Posterior vena cava (tissue), 2 donors: ENCODE results near the gene TYMP. TPM values are rescaled to one million over a fixed set of nuclear protein-coding genes. Genes with fewer than 3 reads are reported as not detected.
A peak's percentile ranks its signal among the peaks of the same experiment; 100 is the strongest.
"Not testable (repeated sequence)": the region's sequence is repeated elsewhere in the genome, so short reads cannot be mapped to it uniquely, and the experiment has no call there.

Source experiments
- DNase-seq: peaks from one replicate; pipeline ENCODE4 v3.0.0-alpha.2; 2020; ENCODE audit warnings: low spot score
- intact Hi-C, 2 donors: fragments of 100-400 bp; cut with DNase I; formaldehyde crosslinking; loops; one replicate each; pipeline versions ENCODE4 v1.14.1 to v1.14.2; 2022 to 2023
- total RNA-seq, 2 donors: library from RNA; stranded (reverse); fragmentation: NEBNext Ultra II Directional; extraction: Animal tissue kit (Norgen Biotek cat#: 25700); gene quantifications; one replicate each; pipeline ENCODE4 v1.2.1, GENCODE V29; 2021
- donor health status: DM: yes; HTN: yes; CAD: no.
- donor health status: DM: yes; HTN: yes; CAD: no.

The TYMP gene
- total RNA-seq, 2 donors from 2014 or later: 52.8 to 63.8 TPM

DNA sequence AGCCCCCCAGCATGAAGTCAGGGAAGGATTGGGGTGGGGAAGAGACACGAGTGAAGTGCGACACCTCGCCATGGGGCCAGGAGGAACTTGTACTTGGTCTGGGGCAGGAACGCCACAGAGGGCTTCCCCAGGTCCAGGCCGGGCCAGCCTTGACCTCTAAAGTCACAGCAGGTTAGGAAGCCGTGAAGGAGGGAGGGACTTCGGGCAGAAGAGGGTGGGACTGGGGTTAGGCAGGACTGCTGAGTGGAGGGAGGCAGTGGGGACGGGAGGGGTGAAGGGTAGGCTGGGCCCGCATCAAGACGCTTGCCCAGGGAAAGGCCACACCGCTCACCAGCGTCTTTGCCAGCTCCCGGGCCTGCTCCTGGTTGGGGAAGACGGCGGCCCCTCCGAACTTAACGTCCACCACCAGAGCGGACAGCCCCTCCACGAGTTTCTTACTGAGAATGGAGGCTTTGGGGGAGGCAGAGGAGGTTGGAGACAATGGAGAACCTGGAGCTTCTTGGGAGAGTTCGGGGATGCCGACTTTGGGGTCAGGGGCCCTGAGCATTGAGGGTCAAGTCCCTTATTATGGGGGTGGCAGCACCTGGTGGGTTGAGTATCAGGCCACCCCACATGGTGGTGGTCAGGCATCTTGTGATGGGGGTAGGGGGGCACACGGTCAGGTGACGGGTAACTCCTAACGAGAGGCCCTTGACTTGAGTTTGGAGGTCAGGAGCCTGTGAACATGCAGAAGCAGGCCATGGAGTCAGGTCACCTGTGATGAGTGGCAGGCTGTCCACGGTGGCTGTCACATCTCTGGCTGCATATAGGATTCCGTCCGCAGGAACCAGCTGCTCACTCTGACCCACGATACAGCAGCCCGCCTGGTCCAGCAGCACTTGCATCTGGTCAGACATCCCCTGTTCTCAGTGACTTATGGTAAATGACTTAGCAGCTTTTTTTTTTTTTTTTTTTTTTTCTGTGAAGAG is 2.7 kb downstream of the TYMP start:
- peak; percentile 88 for DNase-seq
- intact Hi-C loops: no loop called here

DNA sequence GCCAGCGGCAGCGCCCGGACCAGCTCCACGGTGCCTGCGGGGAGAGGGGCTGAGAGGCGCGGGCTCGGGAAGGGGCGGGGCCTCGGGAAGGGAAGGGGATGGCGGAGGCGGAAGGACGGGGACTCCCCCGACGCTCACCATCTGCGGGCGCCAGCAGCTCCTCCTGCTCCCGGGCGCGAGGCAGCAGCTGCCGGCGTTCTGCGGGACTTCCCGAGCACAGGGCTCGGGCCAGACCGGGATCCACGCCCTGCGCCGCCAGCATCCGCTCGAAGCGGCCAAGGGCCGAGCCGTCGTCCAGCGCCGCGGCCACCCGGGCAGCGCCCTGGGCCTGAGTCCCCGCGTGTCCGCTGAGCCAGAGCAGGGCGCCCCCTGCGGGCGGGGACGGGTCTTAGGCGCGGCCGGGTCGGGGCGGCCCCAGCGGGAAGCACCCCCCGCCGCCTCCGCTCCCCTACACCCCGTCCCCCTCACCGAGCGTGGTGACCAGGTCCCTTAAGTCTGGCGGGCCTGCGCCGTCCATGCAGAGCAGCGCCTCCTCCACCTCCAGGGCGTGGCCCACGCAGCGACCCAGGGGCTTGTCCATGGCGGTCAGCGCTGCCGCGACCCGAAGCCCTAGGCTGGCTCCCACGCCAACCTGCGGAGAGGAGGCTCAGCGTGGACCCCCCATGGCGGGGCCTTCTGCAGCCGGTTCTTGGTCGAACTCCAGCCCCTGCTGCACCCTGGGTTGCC is 3.5 kb downstream of the TYMP start:
- intact Hi-C loops: no loop called here
- peak; percentile 96 for DNase-seq

DNA sequence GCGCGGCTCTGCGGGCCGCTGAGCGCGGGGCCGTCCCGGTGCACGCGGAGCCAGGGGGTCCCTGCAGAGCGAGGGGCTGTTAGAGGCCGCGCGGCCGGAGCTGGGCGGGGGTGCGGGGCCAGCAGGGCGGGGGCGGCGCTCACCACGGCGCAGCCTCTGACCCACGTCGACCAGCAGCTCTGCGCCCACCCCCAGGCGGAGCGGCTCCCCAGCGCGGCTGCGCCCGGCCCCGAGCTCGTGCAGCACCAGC is 4.0 kb downstream of the TYMP start:
- DNase-seq: no peak
- intact Hi-C loops: no loop called here

DNA sequence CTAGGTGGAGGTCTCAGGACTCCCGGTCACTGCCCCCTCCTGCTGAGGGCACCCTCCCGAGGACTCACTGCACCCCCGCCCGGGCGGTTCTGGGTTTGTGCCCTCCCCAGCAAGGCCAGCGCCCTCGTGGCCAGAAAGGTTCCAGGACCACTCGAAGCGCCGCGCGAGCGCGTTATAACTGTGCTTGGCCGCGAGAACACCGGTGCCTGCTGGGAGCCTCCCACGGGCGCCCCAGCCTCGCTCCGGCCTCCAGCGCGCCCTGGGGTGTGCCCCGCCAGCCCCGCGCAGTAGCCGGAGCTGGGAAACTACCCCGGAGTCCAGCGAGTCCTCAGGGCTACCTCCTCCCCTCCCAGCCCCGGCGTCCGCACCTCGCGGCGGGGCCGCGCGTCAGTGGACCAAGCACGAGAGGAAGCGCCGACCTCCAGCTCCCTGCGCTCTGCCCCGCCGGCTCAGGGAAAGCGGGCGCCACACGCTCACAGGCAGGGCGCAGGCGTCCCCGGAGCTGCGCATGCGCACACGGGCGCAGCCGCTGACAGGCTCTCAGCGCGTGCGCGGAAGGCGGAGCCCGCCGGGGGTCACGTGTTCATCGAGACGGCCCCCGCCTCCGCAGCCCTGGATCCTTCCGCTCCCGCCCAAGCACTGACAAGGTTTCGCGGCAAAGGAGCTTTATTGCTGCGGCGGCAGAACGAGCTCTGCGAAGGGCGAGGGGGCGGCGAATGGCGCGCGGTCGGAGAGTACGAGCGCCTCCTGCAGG is 4.5 kb downstream of the TYMP start, which contains the start of gene SCO2:
Gene SCO2 (minus strand): TSS at position 495 of the 754 bp plus-strand sequence. CDS start 1,187 bp downstream, outside the sequence.
- intact Hi-C loops: no loop called here
- DNase-seq: peak; percentile 99

DNA sequence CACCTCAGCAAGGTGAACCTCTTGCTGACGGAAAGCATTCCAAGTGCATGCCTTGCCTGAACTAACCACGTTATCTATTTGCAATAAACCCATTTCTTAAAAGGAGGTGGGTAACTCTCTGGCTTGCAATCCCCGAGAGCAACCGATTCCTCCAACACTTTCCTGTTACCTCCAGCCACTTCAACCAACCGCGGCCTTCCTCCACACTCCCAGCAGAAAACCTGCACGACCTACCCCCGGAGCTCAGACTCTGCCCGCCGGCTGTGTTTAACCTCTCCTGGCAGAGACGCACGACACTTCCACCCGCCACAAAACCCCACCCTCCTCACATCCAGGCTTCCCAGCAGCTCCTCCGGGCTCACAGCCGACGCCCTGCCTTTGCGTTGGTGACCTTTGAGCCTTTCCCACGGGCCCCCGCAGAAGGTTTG is 5.1 kb downstream of the TYMP start:
- no peak for DNase-seq
- intact Hi-C loops: no loop called here

DNA sequence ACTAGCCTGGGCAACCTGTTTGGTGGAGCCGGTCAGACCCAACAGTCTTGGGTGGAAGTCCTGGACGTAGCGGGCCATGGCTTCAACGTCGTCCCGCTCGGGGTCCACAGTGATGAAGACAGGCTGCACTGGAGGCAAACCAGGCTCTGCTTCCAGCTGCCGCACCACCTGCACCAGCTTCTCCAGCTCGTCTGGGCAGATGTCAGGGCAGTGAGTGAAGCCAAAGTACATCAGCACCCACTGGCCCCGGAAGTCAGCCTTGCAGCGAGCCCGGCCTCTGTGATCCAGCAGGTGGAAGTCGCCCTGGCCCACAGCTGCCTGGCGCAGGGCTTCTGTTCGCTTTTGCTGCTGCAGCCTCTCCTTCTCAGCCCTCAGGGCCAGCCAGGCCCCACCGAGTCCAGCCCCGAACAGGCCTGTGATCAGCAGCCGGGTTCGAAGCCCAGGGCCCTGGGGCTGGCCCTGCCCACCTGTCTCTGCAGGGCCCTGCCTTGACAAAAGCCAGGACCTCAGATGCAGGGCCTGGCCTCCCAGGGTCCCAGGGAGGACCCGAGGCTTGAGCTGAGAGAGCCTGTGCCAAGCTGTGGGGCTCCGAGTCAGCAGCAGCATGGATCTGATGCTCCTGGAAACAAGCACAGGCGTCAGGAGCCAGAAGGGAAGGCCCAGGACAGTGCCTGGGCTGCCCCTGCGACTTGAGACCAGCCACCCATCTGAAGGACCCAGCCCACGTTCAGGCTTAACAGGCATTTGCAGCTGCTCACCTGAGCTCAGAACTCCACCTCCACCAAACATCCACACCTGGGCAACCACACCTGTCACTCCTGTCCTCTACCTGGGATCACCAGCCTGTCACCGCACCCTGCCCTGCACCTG is 5.8 kb downstream of the TYMP start:
- no peak for DNase-seq
- intact Hi-C loops: no loop called here

DNA sequence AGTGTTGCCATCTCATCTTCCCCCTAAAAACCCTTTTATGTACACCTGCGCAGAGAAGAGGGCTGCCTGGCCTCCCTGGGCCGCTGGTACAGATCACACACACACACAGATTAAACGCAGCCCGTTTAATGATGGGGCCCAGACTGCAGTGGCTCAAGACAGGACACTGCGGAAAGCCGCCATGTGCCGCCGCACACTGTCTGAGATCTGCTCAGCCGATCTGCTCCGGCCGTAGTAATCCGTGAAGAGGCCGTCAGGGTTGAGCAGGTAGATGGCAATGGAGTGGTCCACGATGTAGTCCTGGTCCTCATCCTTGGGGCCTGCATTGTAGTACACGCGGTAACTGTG is 6.4 kb downstream of the TYMP start:
- intact Hi-C loops: no loop called here

DNA sequence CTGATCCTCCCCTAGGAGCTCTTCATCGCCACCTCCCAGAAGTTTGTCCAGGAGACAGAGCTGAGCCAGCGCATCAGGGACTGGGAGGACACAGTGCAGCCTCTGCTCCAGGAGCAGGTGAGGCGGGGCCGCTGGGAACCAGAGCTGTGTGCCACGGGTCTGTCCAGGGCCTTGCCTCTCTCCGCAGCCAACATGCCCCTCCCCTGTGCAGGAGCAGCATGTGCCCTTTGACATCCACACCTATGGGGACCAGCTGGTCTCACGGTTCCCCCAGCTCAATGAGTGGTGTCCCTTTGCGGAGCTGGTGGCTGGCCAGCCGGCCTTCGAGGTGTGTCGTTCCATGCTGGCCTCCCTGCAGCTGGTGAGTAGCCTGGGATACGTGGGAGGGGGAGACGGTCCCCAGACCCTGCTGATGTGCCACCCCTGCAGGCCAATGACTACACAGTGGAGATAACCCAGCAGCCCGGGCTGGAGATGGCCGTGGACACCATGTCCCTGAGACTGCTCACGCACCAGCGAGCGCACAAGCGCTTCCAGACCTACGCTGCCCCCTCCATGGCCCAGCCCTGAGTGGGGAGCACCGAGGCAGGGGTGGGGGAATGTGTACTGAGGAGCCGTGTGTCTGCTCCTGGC is 6.9 kb downstream of the TYMP start:
- intact Hi-C loops: no loop called here
- DNase-seq: no peak

More for the DNA sequence above, 6.4 kb downstream of the TYMP start:
- DNase-seq: no peak

DNA sequence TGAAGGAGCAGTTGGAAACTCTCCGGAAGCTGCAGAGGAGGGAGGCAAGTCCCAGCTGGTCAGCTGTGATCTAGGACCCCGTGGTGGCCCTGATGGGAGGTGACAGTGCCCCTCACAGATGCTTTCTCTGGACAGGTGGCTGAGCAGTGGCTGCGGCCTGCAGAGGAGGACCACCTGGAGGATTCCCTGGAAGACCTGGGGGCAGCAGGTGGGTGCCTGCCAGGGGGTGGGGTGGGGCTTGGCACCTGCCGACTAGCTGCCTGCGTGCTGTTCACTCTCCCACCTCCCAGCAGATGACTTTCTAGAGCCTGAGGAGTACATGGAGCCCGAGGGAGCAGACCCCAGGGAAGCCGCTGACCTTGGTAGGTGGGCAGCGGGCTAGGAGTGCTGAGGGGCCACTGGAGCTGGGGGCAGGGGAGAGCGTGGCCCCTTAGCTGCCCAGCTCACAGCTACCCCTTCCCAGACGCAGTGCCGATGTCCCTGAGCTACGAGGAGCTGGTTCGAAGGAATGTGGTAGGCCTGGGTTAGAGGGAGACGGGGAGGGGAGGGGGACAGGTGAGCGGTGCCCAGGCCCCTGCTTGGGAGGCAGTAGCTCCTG is 7.5 kb downstream of the TYMP start:
- no peak for DNase-seq
- intact Hi-C loops: no loop called here

DNA sequence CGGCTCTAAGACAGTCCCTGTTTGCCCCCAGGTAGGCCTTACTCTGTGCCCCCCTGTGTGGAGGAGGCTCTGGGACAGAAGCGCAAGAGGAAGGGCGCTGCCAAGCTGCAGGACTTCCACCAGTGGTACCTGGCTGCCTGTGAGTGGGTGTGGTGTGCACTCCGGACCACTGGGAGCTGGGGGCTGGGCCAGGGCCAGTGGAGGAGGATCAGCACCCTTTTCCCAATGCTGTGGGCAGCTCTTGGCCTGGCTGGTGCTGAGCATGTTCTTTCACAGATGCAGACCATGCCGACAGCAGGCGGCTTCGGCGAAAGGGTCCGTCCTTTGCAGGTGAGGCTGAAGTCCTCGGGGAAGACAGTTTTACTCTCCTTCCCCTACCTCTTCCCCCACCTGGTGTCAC is 8.1 kb downstream of the TYMP start:
- intact Hi-C loops: no loop called here
- no peak for DNase-seq

DNA sequence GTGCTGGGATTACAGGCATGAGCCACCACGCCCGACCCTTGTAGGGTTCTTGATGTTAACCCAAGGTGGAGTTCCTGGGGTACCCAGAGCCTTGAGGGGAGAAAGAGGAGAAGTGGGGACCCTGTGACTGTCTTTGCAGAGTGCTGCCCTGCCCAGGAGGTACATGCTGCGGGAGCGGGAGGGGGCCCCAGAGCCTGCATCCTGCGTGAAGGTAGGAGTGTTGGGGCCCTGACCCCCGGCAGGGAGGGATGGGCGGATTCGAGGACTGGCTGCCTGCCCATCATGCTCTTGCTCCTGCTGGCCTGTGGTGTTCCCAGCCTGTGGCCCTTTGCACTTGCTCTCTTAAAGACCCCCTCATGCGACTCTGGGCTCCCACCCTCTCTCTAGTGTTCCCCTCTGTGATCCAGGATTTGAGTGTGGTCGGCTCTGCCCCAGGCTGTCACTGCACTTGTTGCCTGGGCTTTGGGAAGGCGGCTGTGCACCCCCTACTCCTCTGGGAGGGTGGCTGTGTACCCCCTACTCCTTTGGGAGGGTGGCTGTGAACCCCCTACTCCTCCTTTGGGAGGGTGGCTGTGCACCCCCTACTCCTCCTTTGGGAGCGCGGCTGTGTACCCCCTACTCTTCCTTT is 8.9 kb downstream of the TYMP start:
- intact Hi-C loops: no loop called here
- DNase-seq: no peak

DNA sequence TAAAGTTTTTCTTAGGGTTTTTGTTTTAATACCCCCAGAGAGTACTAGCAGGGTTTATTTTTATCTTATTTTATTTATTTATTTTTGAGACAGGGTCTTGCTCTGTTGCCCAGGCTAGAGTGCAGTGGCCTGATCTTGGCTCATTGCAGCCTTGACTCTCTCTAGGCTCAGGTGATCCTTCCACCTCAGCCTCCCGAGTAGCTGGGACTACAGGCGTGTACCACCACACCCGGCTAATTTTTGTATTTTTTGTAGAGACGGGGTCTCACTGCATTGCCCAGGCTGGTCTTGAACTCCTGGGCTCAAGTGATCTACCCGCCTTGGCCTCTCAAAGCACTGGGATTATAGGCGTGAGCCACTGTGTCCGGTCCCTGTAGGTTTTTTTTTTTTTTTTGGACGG is 9.6 kb downstream of the TYMP start:
- intact Hi-C loops, DNase-seq: not testable (repeated sequence)

DNA sequence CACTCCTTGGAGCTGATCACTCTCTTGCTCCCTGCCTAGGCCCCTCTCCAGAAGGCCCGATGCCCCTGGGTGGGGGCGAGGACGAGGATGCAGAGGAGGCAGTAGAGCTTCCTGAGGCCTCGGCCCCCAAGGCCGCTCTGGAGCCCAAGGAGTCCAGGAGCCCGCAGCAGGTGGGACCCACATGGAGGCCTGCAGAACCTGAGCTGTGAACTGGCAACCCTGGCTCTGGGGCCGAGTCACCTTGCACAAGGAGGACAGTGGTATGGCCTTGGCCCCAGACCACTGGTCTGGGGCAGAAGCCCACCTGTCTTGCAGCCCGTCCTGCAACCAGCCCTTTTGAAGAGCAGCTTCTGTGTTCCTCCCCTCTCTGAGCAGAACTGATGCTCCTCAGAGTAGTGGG is 10.7 kb downstream of the TYMP start:
- intact Hi-C loops: no loop called here
- no peak for DNase-seq

DNA sequence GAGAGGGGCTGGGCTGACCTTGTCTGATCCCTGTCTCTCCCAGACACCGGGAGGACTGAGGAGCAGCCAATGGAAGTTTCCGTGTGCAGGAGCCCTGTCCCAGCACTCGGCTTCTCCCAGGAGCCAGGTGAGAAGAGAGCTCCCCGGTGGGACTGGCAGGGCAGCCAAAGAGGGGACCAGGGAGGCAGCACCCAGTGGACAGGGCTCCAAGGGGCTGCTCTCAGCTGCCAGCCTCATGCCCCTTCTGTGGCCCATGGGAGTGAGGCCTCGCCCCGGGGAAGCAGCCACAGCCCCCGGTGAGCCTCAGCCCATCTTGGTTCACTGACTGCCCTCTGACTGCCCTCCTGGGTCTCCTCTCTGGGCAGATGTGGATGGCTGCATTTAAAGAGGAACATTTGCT is 11.2 kb downstream of the TYMP start:
- DNase-seq: no peak
- intact Hi-C loops: no loop called here

DNA sequence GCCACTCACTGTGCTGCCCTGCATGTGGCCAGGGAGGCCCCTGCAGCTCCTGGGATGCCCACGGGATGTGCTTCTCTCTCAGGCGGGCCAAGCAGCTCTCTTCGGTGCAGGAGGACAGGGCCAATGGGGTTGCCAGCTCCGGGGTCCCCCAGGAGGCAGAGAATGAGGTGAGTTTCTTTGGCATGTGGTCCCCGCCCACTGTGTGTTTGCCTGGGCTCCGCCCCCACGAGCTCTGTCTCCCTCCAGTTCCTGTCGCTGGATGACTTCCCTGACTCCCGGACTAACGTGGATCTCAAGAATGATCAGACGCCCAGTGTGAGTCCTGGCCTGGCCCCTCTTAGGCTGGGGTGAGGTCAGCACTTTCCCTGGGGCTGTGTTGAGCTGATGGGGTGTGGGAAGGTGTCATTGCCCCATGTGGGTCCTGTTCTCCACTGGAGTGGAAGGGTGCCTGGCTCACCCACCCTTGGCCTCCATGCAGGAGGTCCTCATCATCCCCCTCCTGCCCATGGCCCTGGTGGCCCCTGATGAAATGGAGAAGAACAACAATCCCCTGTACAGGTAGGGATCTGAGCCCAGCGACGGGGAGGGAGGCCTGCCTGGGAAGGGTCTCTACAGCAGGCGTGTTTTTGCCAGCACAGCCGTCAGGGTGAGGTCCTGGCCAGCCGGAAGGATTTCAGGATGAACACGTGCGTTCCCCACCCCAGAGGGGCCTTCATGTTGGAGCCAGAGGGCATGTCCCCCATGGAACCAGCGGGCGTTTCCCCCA is 12.1 kb downstream of the TYMP start:
- no peak for DNase-seq
- intact Hi-C loops: no loop called here

DNA sequence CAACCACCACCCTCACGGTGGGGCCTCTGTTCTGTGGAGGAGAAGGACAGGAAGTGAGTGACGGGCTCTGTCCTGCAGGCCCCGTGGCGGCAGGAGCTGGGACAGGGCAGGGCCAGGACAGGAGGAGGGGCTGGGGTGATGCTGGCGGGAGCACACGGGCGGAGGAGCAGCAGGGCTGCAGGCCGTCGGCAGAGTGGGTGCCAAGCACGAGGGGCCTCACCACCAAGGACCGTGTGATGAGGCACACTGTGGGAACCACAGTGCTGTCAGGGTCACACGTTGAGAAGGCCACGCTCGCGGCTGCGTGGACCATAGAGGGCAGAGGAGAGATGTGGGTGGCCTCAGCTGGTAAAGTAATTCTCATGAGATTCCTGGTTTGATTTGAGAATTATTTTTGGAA is 12.9 kb downstream of the TYMP start:
- intact Hi-C loops: no loop called here
- no peak for DNase-seq

DNA sequence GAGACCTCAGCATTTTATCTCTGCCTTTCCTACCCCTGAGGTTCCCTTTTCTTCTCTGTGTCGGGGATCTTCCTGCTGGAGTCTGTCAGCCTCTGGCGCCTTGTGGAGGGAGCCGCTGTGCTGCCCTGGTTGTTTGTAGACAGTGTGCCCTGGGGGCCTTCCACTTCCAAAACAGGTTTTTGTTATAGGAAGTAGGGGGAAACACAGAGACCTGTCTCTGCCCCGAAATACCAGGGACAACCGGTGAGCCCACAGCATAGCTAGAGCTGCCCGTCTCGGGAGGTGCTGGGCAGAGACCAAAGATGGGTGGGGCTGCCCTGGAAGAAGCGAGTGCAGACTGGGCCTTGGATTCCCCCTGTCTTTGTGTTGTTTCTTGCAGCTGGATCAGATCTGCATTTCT is 13.7 kb downstream of the TYMP start:
- intact Hi-C loops: no loop called here
- no peak for DNase-seq
